K562 (cell line): ENCODE measurements around the gene CS. TPM values are rescaled to one million over a fixed set of nuclear protein-coding genes. Genes with fewer than 3 reads are reported as not detected.

Experiments
- CREB3 ChIP-seq: fragments of 450-650 bp; conservative IDR thresholded peaks from 2 replicates; pipeline ENCODE4 v1.6.1; 2016; ENCODE audit warnings: missing genetic modification characterization, low read depth, mild to moderate bottlenecking, missing compliant biosample characterization, moderate library complexity
- FOXM1 ChIP-seq, 2 experiments: fragments of 450-650 bp in 1 of 2; sonication (generic) in 1 of 2; formaldehyde crosslinking in 1 of 2; IDR thresholded peaks; 2 replicates each; pipeline versions ENCODE4 v1.6.1 to v1.9.0; 2017 to 2022; ENCODE audit warnings: low read depth in 2 of 2, mild to moderate bottlenecking in 2 of 2, missing genetic modification reagents in 1 of 2, moderate library complexity in 1 of 2
- RBBP5 ChIP-seq: fragments of 200-600 bp; sonication (generic); IDR thresholded peaks from 2 replicates; pipeline ENCODE4 v1.6.1; 2012; ENCODE audit warnings: borderline replicate concordance, mild to moderate bottlenecking, low read length, control low read depth, inconsistent platforms; ENCODE audit not compliant: insufficient read depth, poor library complexity, severe bottlenecking
- polyA plus RNA-seq, 8 experiments: library from polyadenylated mRNA; depleted of rRNA in 4 of 8; stranded (reverse) in 5 of 8; unstranded in 3 of 8; fragments of >200 nt; fragmentation: Nextera tagmentation in 2 of 8; fragmentation: Illumina TruSeq in 1 of 8; extraction: Ambion mirVana in 2 of 8; extraction: Trizol in 1 of 8; gene quantifications; 2 replicates each; pipeline versions ENCODE4 v1.2.1 to v1.2.3, GENCODE V29; 2011 to 2014; ENCODE audit warnings: inconsistent platforms in 1 of 8, missing spikeins in 1 of 8
- total RNA-seq, 7 experiments: library from RNA; depleted of rRNA in 6 of 7; stranded (reverse); fragments of >200 nt in 6 of 7; fragmentation: Illumina TruSeq in 2 of 7; extraction: Trizol in 2 of 7; gene quantifications; 2 replicates each; pipeline versions ENCODE4 v1.2.1 to v1.2.3, GENCODE V29; 2011 to 2021; ENCODE audit warnings: low replicate concordance in 1 of 7
- TF ChIP-seq, protein P1 (sequence below), 2 experiments: fragments of 450-650 bp; IDR thresholded peaks; 2 replicates each; pipeline ENCODE4 v1.6.1; 2018; ENCODE audit warnings: mild to moderate bottlenecking in 2 of 2, low read depth in 1 of 2; ENCODE audit not compliant: partially characterized antibody in 2 of 2

CS gene
- total and polyA plus RNA-seq, 9 of the 15 experiments (the other 6 are each of a cell fraction or from before 2014, with no cell fraction given) = 99.9 to 390 (median 149) TPM

DNA sequence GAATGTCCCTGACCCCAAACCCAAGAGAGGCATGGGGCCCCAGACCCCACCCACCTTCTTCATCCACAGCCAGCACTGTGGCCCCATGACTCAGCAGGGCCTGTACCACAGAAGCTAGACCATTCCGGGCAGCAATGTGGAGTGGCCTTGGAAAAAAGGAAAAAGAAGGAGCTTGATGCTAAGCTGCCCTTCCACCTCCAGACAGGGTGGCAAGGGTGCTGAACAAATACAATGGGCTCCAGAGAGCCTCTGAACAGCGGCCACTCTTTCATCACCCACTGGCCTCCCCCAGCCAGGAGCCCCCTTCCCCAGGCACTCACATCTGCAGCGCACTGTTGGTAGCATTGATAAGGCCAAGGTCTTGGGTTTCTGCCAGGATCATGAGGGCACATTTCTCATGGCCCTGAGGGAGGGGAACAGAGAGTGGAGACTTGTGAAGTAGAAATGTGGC lies 56.4 kb downstream of the CS start (continued):
- TF ChIP-seq CREB3 (tag) (peak; percentile 67; the same call in 1 of the 2 replicates), FOXM1 (IDR thresholded peaks at IDR 0.05; ENCODE audit: low read depth) (no peak), FOXM1 (CRISPR knock-in tag; IDR thresholded peaks at IDR 0.05; ENCODE audit: low read depth) (no peak), RBBP5 (peak; percentile 2)
- TF ChIP-seq, protein P1, sequence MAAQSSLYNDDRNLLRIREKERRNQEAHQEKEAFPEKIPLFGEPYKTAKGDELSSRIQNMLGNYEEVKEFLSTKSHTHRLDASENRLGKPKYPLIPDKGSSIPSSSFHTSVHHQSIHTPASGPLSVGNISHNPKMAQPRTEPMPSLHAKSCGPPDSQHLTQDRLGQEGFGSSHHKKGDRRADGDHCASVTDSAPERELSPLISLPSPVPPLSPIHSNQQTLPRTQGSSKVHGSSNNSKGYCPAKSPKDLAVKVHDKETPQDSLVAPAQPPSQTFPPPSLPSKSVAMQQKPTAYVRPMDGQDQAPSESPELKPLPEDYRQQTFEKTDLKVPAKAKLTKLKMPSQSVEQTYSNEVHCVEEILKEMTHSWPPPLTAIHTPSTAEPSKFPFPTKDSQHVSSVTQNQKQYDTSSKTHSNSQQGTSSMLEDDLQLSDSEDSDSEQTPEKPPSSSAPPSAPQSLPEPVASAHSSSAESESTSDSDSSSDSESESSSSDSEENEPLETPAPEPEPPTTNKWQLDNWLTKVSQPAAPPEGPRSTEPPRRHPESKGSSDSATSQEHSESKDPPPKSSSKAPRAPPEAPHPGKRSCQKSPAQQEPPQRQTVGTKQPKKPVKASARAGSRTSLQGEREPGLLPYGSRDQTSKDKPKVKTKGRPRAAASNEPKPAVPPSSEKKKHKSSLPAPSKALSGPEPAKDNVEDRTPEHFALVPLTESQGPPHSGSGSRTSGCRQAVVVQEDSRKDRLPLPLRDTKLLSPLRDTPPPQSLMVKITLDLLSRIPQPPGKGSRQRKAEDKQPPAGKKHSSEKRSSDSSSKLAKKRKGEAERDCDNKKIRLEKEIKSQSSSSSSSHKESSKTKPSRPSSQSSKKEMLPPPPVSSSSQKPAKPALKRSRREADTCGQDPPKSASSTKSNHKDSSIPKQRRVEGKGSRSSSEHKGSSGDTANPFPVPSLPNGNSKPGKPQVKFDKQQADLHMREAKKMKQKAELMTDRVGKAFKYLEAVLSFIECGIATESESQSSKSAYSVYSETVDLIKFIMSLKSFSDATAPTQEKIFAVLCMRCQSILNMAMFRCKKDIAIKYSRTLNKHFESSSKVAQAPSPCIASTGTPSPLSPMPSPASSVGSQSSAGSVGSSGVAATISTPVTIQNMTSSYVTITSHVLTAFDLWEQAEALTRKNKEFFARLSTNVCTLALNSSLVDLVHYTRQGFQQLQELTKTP (IDR thresholded peaks at IDR 0.05; ENCODE audit: low read depth in 1 of 2, partially characterized antibody in 2 of 2) = no peak
